SK-N-SH (cell line): ENCODE data around the gene TMEM169. TPM values are rescaled to one million over a fixed set of nuclear protein-coding genes. Genes with fewer than 3 reads are reported as not detected.

Experiments
- CTCF ChIA-PET: fragments of 300-600, 350-600 bp; formaldehyde crosslinking; extraction: SDS; loops from one replicate; lab custom pipeline; 2021; lab: Yijun Ruan, JAX
- POLR2A ChIA-PET: fragments of 350-600 bp; sonication (Branson Sonifier 250); formaldehyde crosslinking; extraction: SDS; loops from one replicate; lab custom pipeline; 2020; ENCODE audit warnings: antibody characterized with exemption, inconsistent platforms; lab: Yijun Ruan, JAX
- DNase-seq: peaks from one replicate; pipeline ENCODE4 v3.0.0; 2012
- H2AFZ ChIP-seq: fragments of 200-600 bp; sonication (generic); 2 replicates; pipeline ENCODE4 v1.8.1; 2016; ENCODE audit warnings: antibody characterized with exemption, mild to moderate bottlenecking, low read depth
- H3F3A ChIP-seq: fragments of 200-600 bp; sonication (generic); replicated peaks from 2 replicates; pipeline ENCODE3; 2016; ENCODE audit warnings: antibody characterized with exemption, mild to moderate bottlenecking; ENCODE audit not compliant: insufficient read depth
- H3K27ac ChIP-seq, 2 experiments: fragments of 200-500 bp in 1 of 2; fragments of 200-600 bp in 1 of 2; sonication (Bioruptor generic) in 1 of 2; sonication (generic), shearing (Covaris generic) in 1 of 2; 2 replicates each; pipeline versions ENCODE4 v1.5.1 to v1.6.1; 2014 to 2016; ENCODE audit warnings: low read depth in 2 of 2, inconsistent platforms in 1 of 2, low read length in 1 of 2, mild to moderate bottlenecking in 1 of 2, mixed read lengths in 1 of 2
- H3K27me3 ChIP-seq: fragments of 200-600 bp; sonication (generic), shearing (Covaris generic); 2 replicates; pipeline ENCODE4 v1.6.1; 2016; ENCODE audit warnings: mixed run types; ENCODE audit not compliant: insufficient read depth
- H3K36me3 ChIP-seq, 2 experiments: fragments of 200-500 bp in 1 of 2; fragments of 200-600 bp in 1 of 2; sonication (Bioruptor generic) in 1 of 2; sonication (generic) in 1 of 2; replicated peaks in 1 of 2; 2 replicates each; pipeline versions ENCODE3 to v1.5.1; 2014 to 2016; ENCODE audit warnings: low read length in 1 of 2, mild to moderate bottlenecking in 1 of 2; ENCODE audit not compliant: insufficient read depth in 2 of 2, control insufficient read depth in 1 of 2
- H3K4me1 ChIP-seq, 2 experiments: fragments of 200-500 bp in 1 of 2; fragments of 200-600 bp in 1 of 2; sonication (Bioruptor generic) in 1 of 2; sonication (generic), shearing (Covaris generic) in 1 of 2; 2 replicates each; pipeline versions ENCODE4 v1.5.1 to v1.6.1; 2014 to 2016; ENCODE audit warnings: low read depth in 1 of 2, low read length in 1 of 2, mixed run types in 1 of 2; ENCODE audit not compliant: insufficient read depth in 2 of 2, control insufficient read depth in 1 of 2
- H3K4me2 ChIP-seq: fragments of 200-600 bp; sonication (generic), shearing (Covaris generic); 2 replicates; pipeline ENCODE4 v1.6.1; 2017; ENCODE audit warnings: mixed run types
- H3K4me3 ChIP-seq, 2 experiments: fragments of 200-500 bp in 1 of 2; fragments of 200-600 bp in 1 of 2; sonication (Bioruptor generic) in 1 of 2; sonication (generic), shearing (Covaris generic) in 1 of 2; 2 replicates each; pipeline versions ENCODE4 v1.5.1 to v1.8.1; 2014 to 2016; ENCODE audit warnings: low read depth in 2 of 2, inconsistent platforms in 1 of 2, low read length in 1 of 2, mild to moderate bottlenecking in 1 of 2, mixed read lengths in 1 of 2, moderate library complexity in 1 of 2
- H3K79me2 ChIP-seq: fragments of 200-600 bp; sonication (generic); 2 replicates; pipeline ENCODE4 v1.8.1; 2017; ENCODE audit warnings: mild to moderate bottlenecking; ENCODE audit not compliant: insufficient read depth
- H3K9ac ChIP-seq: fragments of 200-600 bp; sonication (generic); 2 replicates; pipeline ENCODE4 v1.6.1; 2017; ENCODE audit warnings: mixed run types
- H3K9me2 ChIP-seq: fragments of 200-600 bp; sonication (generic); 2 replicates; pipeline ENCODE4 v1.6.1; 2017; ENCODE audit warnings: mixed run types
- H3K9me3 ChIP-seq: fragments of 200-600 bp; sonication (generic); 2 replicates; pipeline ENCODE4 v1.6.1; 2017; ENCODE audit warnings: mixed run types, mild to moderate bottlenecking, moderate library complexity
- H4K20me1 ChIP-seq: fragments of 200-600 bp; sonication (generic); 2 replicates; pipeline ENCODE4 v1.6.1; 2017; ENCODE audit warnings: mild to moderate bottlenecking, mixed run types; ENCODE audit not compliant: insufficient read depth
- EP300 ChIP-seq, 2 experiments: IDR thresholded peaks; 2 replicates each; pipeline versions ENCODE4 v1.4.0 to v1.6.1; 2012; ENCODE audit warnings: borderline replicate concordance in 1 of 2, low read depth in 1 of 2, low read length in 1 of 2
- FOXJ3 ChIP-seq: sonication (generic); formaldehyde crosslinking; IDR thresholded peaks from 2 replicates; pipeline ENCODE4 v1.5.1; 2020; ENCODE audit warnings: mild to moderate bottlenecking, missing genetic modification reagents
- FOXM1 ChIP-seq: IDR thresholded peaks from 2 replicates; pipeline ENCODE4 v1.4.0; 2012; ENCODE audit warnings: low read depth, mild to moderate bottlenecking
- GATA2 ChIP-seq: sonication (generic); formaldehyde crosslinking; IDR thresholded peaks from 2 replicates; pipeline ENCODE4 v1.5.0; 2020; ENCODE audit warnings: mild to moderate bottlenecking, missing genetic modification reagents
- JUND ChIP-seq: IDR thresholded peaks from 2 replicates; pipeline ENCODE4 v1.4.0; 2012
- MAX ChIP-seq: IDR thresholded peaks from 2 replicates; pipeline ENCODE4 v1.4.0; 2012; ENCODE audit warnings: low read depth
- MXI1 ChIP-seq: IDR thresholded peaks from 2 replicates; pipeline ENCODE4 v1.6.1; 2012; ENCODE audit warnings: mild to moderate bottlenecking, low read depth, low read length, improper control_type of control experiment
- NFIC ChIP-seq: IDR thresholded peaks from 2 replicates; pipeline ENCODE4 v1.4.0; 2012; ENCODE audit warnings: borderline replicate concordance
- NRF1 ChIP-seq: IDR thresholded peaks from 2 replicates; pipeline ENCODE4 v1.6.1; 2012; ENCODE audit warnings: low read depth, mild to moderate bottlenecking, low read length
- RAD21 ChIP-seq: IDR thresholded peaks from 2 replicates; pipeline ENCODE4 v1.6.1; 2012; ENCODE audit warnings: mild to moderate bottlenecking, low read length
- RFX5 ChIP-seq: IDR thresholded peaks from 2 replicates; pipeline ENCODE4 v1.6.1; 2012; ENCODE audit warnings: mild to moderate bottlenecking, improper control_type of control experiment, low read length
- RXRA ChIP-seq: IDR thresholded peaks from 2 replicates; pipeline ENCODE4 v1.4.0; 2012; ENCODE audit warnings: low read depth, mild to moderate bottlenecking, borderline replicate concordance
- SIN3A ChIP-seq: IDR thresholded peaks from 2 replicates; pipeline ENCODE4 v1.6.1; 2012; ENCODE audit warnings: low read depth, mild to moderate bottlenecking, low read length, moderate library complexity, borderline replicate concordance
- SMC3 ChIP-seq: IDR thresholded peaks from 2 replicates; pipeline ENCODE4 v1.6.1; 2012; ENCODE audit warnings: low read depth, low read length, improper control_type of control experiment
- TCF12 ChIP-seq: IDR thresholded peaks from 2 replicates; pipeline ENCODE4 v1.4.0; 2012
- TEAD4 ChIP-seq: IDR thresholded peaks from 2 replicates; pipeline ENCODE4 v1.4.0; 2012; ENCODE audit warnings: mild to moderate bottlenecking, borderline replicate concordance; ENCODE audit not compliant: insufficient read depth
- USF2 ChIP-seq: fragments of 150-350 bp; IDR thresholded peaks from 2 replicates; pipeline ENCODE4 v1.6.1; 2017; ENCODE audit warnings: antibody characterized with exemption, low read length, low read depth, borderline replicate concordance
- WGBS: methylation state at CpG from one replicate; pipeline ENCODE4 v1.1.6; 2017; ENCODE audit warnings: low lambda C conversion rate; 5-methylcytosine and 5-hydroxymethylcytosine counted together
- polyA plus RNA-seq, 3 experiments: library from polyadenylated mRNA; depleted of rRNA; stranded (reverse); fragments of >200 nt; gene quantifications; 2 replicates each; pipeline ENCODE4 v1.2.3, GENCODE V29; 2012
- TF ChIP-seq, protein P1 (sequence below): fragments of 150-350 bp; IDR thresholded peaks from 2 replicates; pipeline ENCODE4 v1.6.1; 2016; ENCODE audit warnings: mild to moderate bottlenecking, low read depth, low read length
- TF ChIP-seq, protein P2 (sequence below): IDR thresholded peaks from 2 replicates; pipeline ENCODE4; 2012

The TMEM169 gene
- polyA plus RNA-seq, 1 of the 3 experiments (the other 2 are of a cell fraction), result 0.30 TPM

DNA sequence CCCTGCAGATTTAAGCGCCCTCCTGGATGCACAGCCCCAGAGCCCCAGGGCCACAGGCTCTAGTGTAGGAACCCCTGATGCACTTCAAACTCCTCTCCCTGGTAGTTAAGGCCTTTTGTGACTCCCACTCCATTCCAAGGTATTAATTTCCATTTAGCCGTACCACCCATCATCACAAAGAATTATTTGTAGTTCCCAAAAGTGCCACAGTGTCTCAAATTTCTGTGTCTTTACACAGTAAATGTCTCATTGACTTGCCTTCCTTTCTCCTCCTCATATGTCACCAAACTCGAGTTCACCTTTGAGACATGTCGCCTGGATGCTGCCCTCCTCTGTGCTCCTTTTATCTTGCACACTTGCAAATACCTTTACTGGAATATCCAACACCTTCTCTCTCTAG lies 26.0 kb upstream of the TMEM169 start:
- H3K4me3 ChIP-seq, result no peak overlapping the region
- no peaks in the 10 kb centered on the region; a peak in 2 of 4 replicates for H3K4me1 ChIP-seq
- H3K27ac ChIP-seq, result no peak overlapping the region
- no peaks in the 10 kb centered on the region for H3K79me2 ChIP-seq
- no peak overlapping the region for H3K9ac ChIP-seq
- WGBS, result 88% methylated on average over 4 of the region's 4 CpGs
- H3K36me3 ChIP-seq, result peaks cover 2 to 9% of the 10 kb centered on the region in 2 experiments
- no peaks in the 10 kb centered on the region for H3K9me3 ChIP-seq
- TF ChIP-seq MXI1 (no peak), USF2 (no peak), FOXJ3 (CRISPR knock-in tag) (no peak), TEAD4 (no peak), FOXM1 (no peak), NFIC (no peak), EP300 (IDR thresholded peaks at IDR 0.05; ENCODE audit: borderline replicate concordance in 1 of 2, low read depth in 1 of 2, low read length in 1 of 2) (no peak), NRF1 (no peak), RAD21 (no peak), RFX5 (no peak)
- TF ChIP-seq, protein P1, sequence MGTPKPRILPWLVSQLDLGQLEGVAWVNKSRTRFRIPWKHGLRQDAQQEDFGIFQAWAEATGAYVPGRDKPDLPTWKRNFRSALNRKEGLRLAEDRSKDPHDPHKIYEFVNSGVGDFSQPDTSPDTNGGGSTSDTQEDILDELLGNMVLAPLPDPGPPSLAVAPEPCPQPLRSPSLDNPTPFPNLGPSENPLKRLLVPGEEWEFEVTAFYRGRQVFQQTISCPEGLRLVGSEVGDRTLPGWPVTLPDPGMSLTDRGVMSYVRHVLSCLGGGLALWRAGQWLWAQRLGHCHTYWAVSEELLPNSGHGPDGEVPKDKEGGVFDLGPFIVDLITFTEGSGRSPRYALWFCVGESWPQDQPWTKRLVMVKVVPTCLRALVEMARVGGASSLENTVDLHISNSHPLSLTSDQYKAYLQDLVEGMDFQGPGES, result no peak
- no peaks in the 10 kb centered on the region for H3K9me2 ChIP-seq
- no peaks in the 10 kb centered on the region for H3F3A ChIP-seq
- H2AFZ ChIP-seq, result no peak overlapping the region
- no peaks in the 10 kb centered on the region for H3K27me3 ChIP-seq
- DNase-seq, result no peak
- no peaks in the 10 kb centered on the region for H4K20me1 ChIP-seq
- ChIA-PET CTCF (no interaction called here), POLR2A (no interaction called here)
- no peak overlapping the region for H3K4me2 ChIP-seq

DNA sequence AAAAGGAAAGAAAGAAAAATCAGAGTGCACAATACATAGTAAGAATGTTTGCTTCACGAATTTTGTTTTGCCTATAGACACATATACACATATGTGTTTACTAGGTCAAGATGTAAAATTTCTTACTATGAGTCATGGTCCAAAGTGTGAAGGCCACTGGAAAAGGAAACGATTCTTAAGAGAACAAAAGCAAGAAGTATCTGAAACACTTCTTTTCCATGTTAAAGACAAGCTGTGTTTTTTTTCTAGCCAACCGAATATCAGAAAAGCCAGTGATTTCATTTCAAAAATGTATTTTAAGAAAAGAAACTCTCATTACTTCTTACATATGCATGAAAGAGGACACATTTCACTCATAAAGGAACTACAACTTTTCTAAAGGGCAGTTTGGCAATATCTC lies 25.0 kb upstream of the TMEM169 start:
- no peak for DNase-seq
- Histone ChIP-seq H3K27me3 (no peaks in the 10 kb centered on the region), H3K79me2 (no peaks in the 10 kb centered on the region), H3K27ac (no peak overlapping the region), H3K4me2 (no peak overlapping the region), H3K9me2 (no peaks in the 10 kb centered on the region), H3K4me1 (no peaks in the 10 kb centered on the region; a peak in 2 of 4 replicates), H3K36me3 (peaks cover 2 to 12% of the 10 kb centered on the region in 2 experiments), H3F3A (no peaks in the 10 kb centered on the region), H3K9ac (no peak overlapping the region), H3K9me3 (no peaks in the 10 kb centered on the region), H3K4me3 (no peak overlapping the region), H2AFZ (no peak overlapping the region), H4K20me1 (no peaks in the 10 kb centered on the region)
- TF ChIP-seq GATA2, result no peak
- TF ChIP-seq RXRA, result no peak
- TF ChIP-seq TCF12, result no peak
- TF ChIP-seq JUND, result no peak
- TF ChIP-seq MXI1, result no peak
- TF ChIP-seq MAX, result no peak
- no peak for TF ChIP-seq SMC3
- TF ChIP-seq SIN3A, result no peak
- TF ChIP-seq, protein P2, sequence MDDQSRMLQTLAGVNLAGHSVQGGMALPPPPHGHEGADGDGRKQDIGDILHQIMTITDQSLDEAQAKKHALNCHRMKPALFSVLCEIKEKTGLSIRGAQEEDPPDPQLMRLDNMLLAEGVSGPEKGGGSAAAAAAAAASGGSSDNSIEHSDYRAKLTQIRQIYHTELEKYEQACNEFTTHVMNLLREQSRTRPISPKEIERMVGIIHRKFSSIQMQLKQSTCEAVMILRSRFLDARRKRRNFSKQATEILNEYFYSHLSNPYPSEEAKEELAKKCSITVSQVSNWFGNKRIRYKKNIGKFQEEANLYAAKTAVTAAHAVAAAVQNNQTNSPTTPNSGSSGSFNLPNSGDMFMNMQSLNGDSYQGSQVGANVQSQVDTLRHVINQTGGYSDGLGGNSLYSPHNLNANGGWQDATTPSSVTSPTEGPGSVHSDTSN, result no peak
- no peak for TF ChIP-seq RFX5
- TF ChIP-seq NRF1, result no peak
- ChIA-PET POLR2A (no interaction called here), CTCF (no interaction called here)
- 71% methylated on average over 3 of the region's 3 CpGs for WGBS
